LHCN-M2 (cell line): Measurements from ENCODE around the gene TAS2R10. TPM values are rescaled to one million over a fixed set of nuclear protein-coding genes. Genes with fewer than 3 reads are reported as not detected.
A peak's percentile ranks its signal among the peaks of the same experiment; 100 is the strongest.
"Not testable (repeated sequence)": the region's sequence is repeated elsewhere in the genome, so short reads cannot be mapped to it uniquely, and the experiment has no call there.

Experiments
- DNase-seq: peaks from one replicate; pipeline ENCODE4 v3.0.0-alpha.2; 2012; ENCODE audit warnings: low read depth
- polyA plus RNA-seq: library from polyadenylated mRNA; unstranded; fragments of >200 nt; gene quantifications from one replicate; pipeline ENCODE4 v1.2.1, GENCODE V29; 2012; ENCODE audit warnings: missing spikeins
- total RNA-seq: library from RNA; depleted of rRNA; stranded (reverse); fragments of >200 nt; gene quantifications from 2 replicates; pipeline ENCODE4 v1.2.3, GENCODE V29; 2014; rRNA removed

Gene TAS2R10
- total RNA-seq = 0.19 and 0.40 TPM in 2 replicates
- 0.11 TPM for polyA plus RNA-seq

- DNase-seq = no peak
Measured at GRCh38 chr12:10826258-10826657, at the start of gene TAS2R10. Gene TAS2R10 (minus strand): TSS chr12:10826358. CDS start chr12:10826269, 89 bp downstream.

- DNase-seq = no peak
Measured at GRCh38 chr12:10873378-10873777, 47.2 kb upstream of the TAS2R10 start.

- DNase-seq = no peak
Measured at GRCh38 chr12:10867381-10867780, 41.2 kb upstream of the TAS2R10 start.

GRCh38 chr12:10863512-10864218 is 37.5 kb upstream of the TAS2R10 start:
- no peak for DNase-seq

GRCh38 chr12:10861366-10861765 is 35.2 kb upstream of the TAS2R10 start:
- DNase-seq = no peak

GRCh38 chr12:10855807-10856206 is 29.6 kb upstream of the TAS2R10 start:
- DNase-seq = no peak

GRCh38 chr12:10853776-10854175 is 27.6 kb upstream of the TAS2R10 start:
- DNase-seq = no peak

GRCh38 chr12:10851243-10851858 is 25.2 kb upstream of the TAS2R10 start:
- DNase-seq = no peak

- peak; percentile 70 for DNase-seq
Measured at GRCh38 chr12:10849425-10849878, 23.3 kb upstream of the TAS2R10 start, which contains the start of gene PRR4. Gene PRR4 (minus strand): TSS chr12:10849475. CDS start chr12:10849437, 38 bp downstream.

GRCh38 chr12:10847744-10848143 is 21.6 kb upstream of the TAS2R10 start:
- DNase-seq = peak; percentile 94

- DNase-seq = no peak
Measured at GRCh38 chr12:10842862-10843261, 16.7 kb upstream of the TAS2R10 start.

- no peak for DNase-seq
Measured at GRCh38 chr12:10838461-10838860, 12.3 kb upstream of the TAS2R10 start.

GRCh38 chr12:10829994-10830393 is 3.8 kb upstream of the TAS2R10 start:
- no peak for DNase-seq

- DNase-seq = no peak
Measured at GRCh38 chr12:10824957-10825356, 1.2 kb downstream of the TAS2R10 start.

- no peak for DNase-seq
Measured at GRCh38 chr12:10811883-10812536, 14.1 kb downstream of the TAS2R10 start.

- DNase-seq = no peak
Measured at GRCh38 chr12:10810068-10810467, 16.1 kb downstream of the TAS2R10 start, which contains the start of gene TAS2R9. Gene TAS2R9 (minus strand): TSS chr12:10810168. CDS start chr12:10810075, 93 bp downstream.

- DNase-seq = no peak
Measured at GRCh38 chr12:10807186-10807585, 19.0 kb downstream of the TAS2R10 start, which contains the start of gene TAS2R8. Gene TAS2R8 (minus strand): TSS chr12:10807286. CDS start chr12:10806980, 306 bp downstream.

- no peak for DNase-seq
Measured at GRCh38 chr12:10802587-10802986, 23.6 kb downstream of the TAS2R10 start, which contains the start of gene TAS2R7. Gene TAS2R7 (minus strand): TSS chr12:10802627. CDS start chr12:10802570, 57 bp downstream.

- no peak for DNase-seq
Measured at GRCh38 chr12:10801741-10802140, 24.4 kb downstream of the TAS2R10 start.

GRCh38 chr12:10794222-10794621 is 31.9 kb downstream of the TAS2R10 start:
- no peak for DNase-seq

- not testable (repeated sequence) for DNase-seq
Measured at GRCh38 chr12:10791769-10792168, 34.4 kb downstream of the TAS2R10 start.

GRCh38 chr12:10783252-10783651 is 42.9 kb downstream of the TAS2R10 start:
- peak; percentile 2 for DNase-seq
